HCT116 (cell line): ENCODE results near the gene USP30. TPM values are rescaled to one million over a fixed set of nuclear protein-coding genes. Genes with fewer than 3 reads are reported as not detected.

Experiments
- ATAC-seq: fragments of 200-7000 bp; cut with Tn5 transposase; 2 replicates; pipeline ENCODE4 v1.9.1; 2020; ENCODE audit warnings: mild to moderate bottlenecking, moderate library complexity
- BruUV-seq: library from RNA; stranded (reverse); fragments of 400-500 nt; replicated peaks from 2 replicates; lab custom pipeline; 2021; lab: Mats Ljungman, UMichigan
- CTCF ChIA-PET: fragments of 300-600 bp; sonication (Branson Sonifier 250); formaldehyde crosslinking; loops from one replicate; lab custom pipeline; 2021; ENCODE audit warnings: antibody characterized with exemption; lab: Charles Lee
- POLR2A ChIA-PET: fragments of 300-600, 350-600 bp; sonication (Branson Sonifier 250); formaldehyde crosslinking; loops from one replicate; lab custom pipeline; 2021; ENCODE audit warnings: antibody characterized with exemption; lab: Charles Lee
- RAD21 ChIA-PET, 2 experiments: fragments of 300-600 bp; sonication (Branson Sonifier 250); formaldehyde crosslinking; loops; one replicate each; lab custom pipeline; 2023; ENCODE audit warnings: low total read pairs in 2 of 2; ENCODE audit not compliant: uncharacterized antibody in 2 of 2, unreplicated experiment in 2 of 2, low non-redundant PET in 1 of 2; lab: Charles Lee
- DNase-seq: peaks from one replicate; pipeline ENCODE4 v3.0.0-alpha.2; 2010; ENCODE audit warnings: low read depth, low spot score
- H2AFZ ChIP-seq: fragments of 200-600 bp; shearing (Covaris generic), sonication (generic); 2 replicates; pipeline ENCODE4 v1.6.1; 2017; ENCODE audit warnings: low read depth, mixed run types, mixed read lengths, antibody characterized with exemption, low read length; ENCODE audit not compliant: poor library complexity, severe bottlenecking
- H3K27ac ChIP-seq: 2 replicates; pipeline ENCODE4 v1.5.1; 2012; ENCODE audit warnings: low read depth, low read length
- H3K27me3 ChIP-seq: fragments of 200-600 bp; sonication (generic); 2 replicates; pipeline ENCODE4 v1.6.1; 2016; ENCODE audit warnings: mixed run types, low read length, mixed read lengths; ENCODE audit not compliant: insufficient read depth
- H3K36me3 ChIP-seq, 2 experiments: fragments of 200-500 bp in 1 of 2; fragments of 200-600 bp in 1 of 2; sonication (Bioruptor generic) in 1 of 2; sonication (generic) in 1 of 2; 2 replicates each; pipeline versions ENCODE4 v1.5.1 to v1.6.1; 2014 to 2016; ENCODE audit warnings: low read length in 2 of 2, inconsistent platforms in 1 of 2, mixed read lengths in 1 of 2, mixed run types in 1 of 2; ENCODE audit not compliant: insufficient read depth in 2 of 2, control insufficient read depth in 1 of 2
- H3K4me1 ChIP-seq, 2 experiments: fragments of 200-600 bp in 1 of 2; sonication (generic) in 1 of 2; 2 replicates each; pipeline versions ENCODE4 v1.5.1 to v1.6.1; 2012 to 2017; ENCODE audit warnings: low read length in 2 of 2, inconsistent platforms in 1 of 2, mild to moderate bottlenecking in 1 of 2, mixed read lengths in 1 of 2, mixed run types in 1 of 2, moderate library complexity in 1 of 2; ENCODE audit not compliant: insufficient read depth in 2 of 2, control insufficient read depth in 1 of 2
- H3K4me2 ChIP-seq: fragments of 200-600 bp; sonication (generic); 2 replicates; pipeline ENCODE4 v1.6.1; 2017; ENCODE audit warnings: mixed run types, low read length, mixed read lengths
- H3K4me3 ChIP-seq, 2 experiments: fragments of 200-600 bp in 1 of 2; sonication (generic) in 1 of 2; replicated peaks in 1 of 2; 2 replicates each; pipeline ENCODE4 v1.5.1; 2011 to 2016; ENCODE audit warnings: low read length in 2 of 2, control low read depth in 1 of 2, low read depth in 1 of 2, mild to moderate bottlenecking in 1 of 2, mixed read lengths in 1 of 2, mixed run types in 1 of 2
- H3K79me2 ChIP-seq: fragments of 200-600 bp; sonication (generic); 2 replicates; pipeline ENCODE4 v1.6.1; 2017; ENCODE audit warnings: mild to moderate bottlenecking, mixed run types, low read length, moderate library complexity, mixed read lengths; ENCODE audit not compliant: insufficient read depth
- H3K9ac ChIP-seq: fragments of 200-600 bp; sonication (generic); 2 replicates; pipeline ENCODE4 v1.6.1; 2016; ENCODE audit warnings: low read length, mixed read lengths
- H3K9me2 ChIP-seq: fragments of 200-600 bp; sonication (generic), shearing (Covaris generic); 2 replicates; pipeline ENCODE4 v1.6.1; 2017; ENCODE audit warnings: mixed run types, mild to moderate bottlenecking, moderate library complexity; ENCODE audit not compliant: insufficient read depth
- H3K9me3 ChIP-seq, 2 experiments: fragments of 200-500 bp in 1 of 2; fragments of 200-600 bp in 1 of 2; sonication (Bioruptor generic) in 1 of 2; sonication (generic) in 1 of 2; 2 replicates each; pipeline ENCODE4 v1.6.1; 2014 to 2017; ENCODE audit warnings: low read length in 2 of 2, mixed read lengths in 2 of 2, inconsistent platforms in 1 of 2, low read depth in 1 of 2, mild to moderate bottlenecking in 1 of 2, mixed run types in 1 of 2, moderate library complexity in 1 of 2; ENCODE audit not compliant: control insufficient read depth in 1 of 2, insufficient read depth in 1 of 2
- H4K20me1 ChIP-seq: fragments of 200-600 bp; sonication (generic), shearing (Covaris generic); 2 replicates; pipeline ENCODE4 v1.6.1; 2017; ENCODE audit warnings: mixed run types, mild to moderate bottlenecking, moderate library complexity; ENCODE audit not compliant: insufficient read depth
- CBX3 ChIP-seq: IDR thresholded peaks from 2 replicates; pipeline ENCODE4 v1.6.1; 2012; ENCODE audit warnings: low read depth
- CEBPB ChIP-seq: IDR thresholded peaks from 2 replicates; pipeline ENCODE4 v1.6.1; 2012; ENCODE audit warnings: low read depth
- EGR1 ChIP-seq: IDR thresholded peaks from 2 replicates; pipeline ENCODE4 v1.6.1; 2012; ENCODE audit warnings: low read depth
- ELF1 ChIP-seq: IDR thresholded peaks from 2 replicates; pipeline ENCODE4 v1.6.1; 2012; ENCODE audit warnings: low read depth, borderline replicate concordance
- EZH2 ChIP-seq: fragments of 200-600 bp; sonication (generic); IDR thresholded peaks from 2 replicates; pipeline ENCODE4 v1.6.1; 2017; ENCODE audit warnings: antibody characterized with exemption, mixed run types
- EZH2phosphoT487 ChIP-seq: fragments of 200-600 bp; IDR thresholded peaks from 2 replicates; pipeline ENCODE4 v1.6.1; 2018; ENCODE audit warnings: antibody characterized with exemption, borderline replicate concordance
- FOSL1 ChIP-seq: IDR thresholded peaks from 2 replicates; pipeline ENCODE4 v1.6.1; 2012; ENCODE audit warnings: low read depth
- JUND ChIP-seq: IDR thresholded peaks from 2 replicates; pipeline ENCODE4 v1.6.1; 2012
- POLR2A ChIP-seq: IDR thresholded peaks from 2 replicates; pipeline ENCODE4 v1.7.0; 2011; ENCODE audit warnings: borderline replicate concordance; ENCODE audit not compliant: insufficient read depth, insufficient read length; ENCODE audit errors: extremely low read depth
- POLR2AphosphoS5 ChIP-seq: IDR thresholded peaks from 2 replicates; pipeline ENCODE4 v1.6.1; 2011; ENCODE audit warnings: mild to moderate bottlenecking, low read depth, low read length, moderate library complexity
- RAD21 ChIP-seq: IDR thresholded peaks from 2 replicates; pipeline ENCODE4 v1.6.1; 2012; ENCODE audit warnings: low read depth, mild to moderate bottlenecking
- SIN3A ChIP-seq: IDR thresholded peaks from 2 replicates; pipeline ENCODE4 v1.6.1; 2012; ENCODE audit warnings: low read depth
- SP1 ChIP-seq: IDR thresholded peaks from 2 replicates; pipeline ENCODE4 v1.6.1; 2012; ENCODE audit warnings: low read depth
- YY1 ChIP-seq: IDR thresholded peaks from 2 replicates; pipeline ENCODE4 v1.6.1; 2011; ENCODE audit warnings: low read length, low read depth, moderate library complexity, mild to moderate bottlenecking; ENCODE audit not compliant: insufficient replicate concordance; ENCODE audit errors: extremely low read depth
- ZFX ChIP-seq: fragments of 450-650 bp; IDR thresholded peaks from 2 replicates; pipeline ENCODE4 v1.6.1; 2017
- ZNF274 ChIP-seq: fragments of 200-500 bp; sonication (Bioruptor generic); IDR thresholded peaks from 2 replicates; pipeline ENCODE4 v1.6.1; 2014; ENCODE audit warnings: mild to moderate bottlenecking, low read depth, low read length, inconsistent platforms
- intact Hi-C: fragments of 100-400 bp; cut with micrococcal nuclease; formaldehyde crosslinking; loops from 2 replicates; pipeline ENCODE4 v1.10.0; 2022
- total RNA-seq: library from RNA; stranded (reverse); gene quantifications from one replicate; pipeline ENCODE4 v1.2.1, GENCODE V29; 2021; ENCODE audit not compliant: unreplicated experiment
- TF ChIP-seq, protein P1 (sequence below), 3 experiments: fragments of 200-600 bp in 1 of 3; sonication (generic) in 1 of 3; IDR thresholded peaks in 2 of 3; conservative IDR thresholded peaks in 1 of 3; 2 replicates each; pipeline ENCODE4 v1.5.1; 2012 to 2017; ENCODE audit warnings: low read depth in 2 of 3, low read length in 2 of 3, antibody characterized with exemption in 1 of 3, borderline replicate concordance in 1 of 3, control low read depth in 1 of 3, mild to moderate bottlenecking in 1 of 3, mixed read lengths in 1 of 3, mixed run types in 1 of 3, moderate library complexity in 1 of 3; ENCODE audit not compliant: insufficient read depth in 1 of 3
- TF ChIP-seq, protein P2 (sequence below): IDR thresholded peaks from 2 replicates; pipeline ENCODE4 v1.6.1; 2012; ENCODE audit warnings: low read depth

The USP30 gene
- total RNA-seq, 1 experiment from 2014 or later: 9.2 TPM

DNA sequence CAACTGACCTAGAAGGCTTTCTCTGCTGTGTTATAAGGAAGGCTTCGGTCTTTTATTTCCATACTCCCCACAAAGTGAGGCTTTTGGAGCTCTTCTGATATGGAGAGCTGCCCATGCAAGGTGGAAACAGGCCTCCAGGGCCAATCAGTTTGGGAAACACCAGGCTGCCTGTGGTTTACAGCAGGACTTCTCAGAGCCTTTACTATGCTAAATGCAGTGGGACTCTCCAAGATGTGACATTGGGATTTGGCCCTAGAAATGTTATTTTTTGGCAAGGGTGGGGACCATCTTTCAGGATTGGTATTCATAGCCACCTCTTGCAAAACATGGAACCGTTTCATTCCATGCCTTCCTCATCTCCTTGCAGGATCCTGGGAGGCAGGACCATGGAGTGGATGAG, 67.7 kb downstream of the USP30 start:
- ATAC-seq: no peak

More for the DNA sequence above, 67.7 kb downstream of the USP30 start:
- no peak for DNase-seq
- CTCF ChIA-PET: interaction anchor here (3.6 kb wide), 1 partner anchor 8 kb away, joined by 15 read pairs; no protein-coding TSS in a partner anchor
- Histone ChIP-seq H3K27ac (no peak overlapping the region), H4K20me1 (no peaks in the 10 kb centered on the region), H3K9me3 (no peaks in the 10 kb centered on the region), H3K9ac (no peak overlapping the region), H3K36me3 (no peaks in the 10 kb centered on the region), H3K9me2 (no peaks in the 10 kb centered on the region), H3K27me3 (no peaks in the 10 kb centered on the region), H2AFZ (no peak overlapping the region), H3K4me2 (no peak overlapping the region), H3K4me3 (no peak overlapping the region), H3K79me2 (no peaks in the 10 kb centered on the region), H3K4me1 (no peaks in the 10 kb centered on the region)
- TF ChIP-seq POLR2AphosphoS5 (no peak), ZNF274 (no peak), EZH2phosphoT487 (no peak), YY1 (no peak), RAD21 (no peak), EZH2 (no peak), CBX3 (no peak), POLR2A (no peak), FOSL1 (no peak), ZFX (no peak), CEBPB (no peak), EGR1 (no peak), ELF1 (no peak), SIN3A (no peak), SP1 (no peak), JUND (no peak)
- TF ChIP-seq, protein P1, sequence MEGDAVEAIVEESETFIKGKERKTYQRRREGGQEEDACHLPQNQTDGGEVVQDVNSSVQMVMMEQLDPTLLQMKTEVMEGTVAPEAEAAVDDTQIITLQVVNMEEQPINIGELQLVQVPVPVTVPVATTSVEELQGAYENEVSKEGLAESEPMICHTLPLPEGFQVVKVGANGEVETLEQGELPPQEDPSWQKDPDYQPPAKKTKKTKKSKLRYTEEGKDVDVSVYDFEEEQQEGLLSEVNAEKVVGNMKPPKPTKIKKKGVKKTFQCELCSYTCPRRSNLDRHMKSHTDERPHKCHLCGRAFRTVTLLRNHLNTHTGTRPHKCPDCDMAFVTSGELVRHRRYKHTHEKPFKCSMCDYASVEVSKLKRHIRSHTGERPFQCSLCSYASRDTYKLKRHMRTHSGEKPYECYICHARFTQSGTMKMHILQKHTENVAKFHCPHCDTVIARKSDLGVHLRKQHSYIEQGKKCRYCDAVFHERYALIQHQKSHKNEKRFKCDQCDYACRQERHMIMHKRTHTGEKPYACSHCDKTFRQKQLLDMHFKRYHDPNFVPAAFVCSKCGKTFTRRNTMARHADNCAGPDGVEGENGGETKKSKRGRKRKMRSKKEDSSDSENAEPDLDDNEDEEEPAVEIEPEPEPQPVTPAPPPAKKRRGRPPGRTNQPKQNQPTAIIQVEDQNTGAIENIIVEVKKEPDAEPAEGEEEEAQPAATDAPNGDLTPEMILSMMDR (IDR thresholded peaks at IDR 0.05 in 2 of 3, conservative IDR thresholded peaks at IDR 0.05 in 1 of 3; ENCODE audit: borderline replicate concordance in 1 of 3, insufficient read depth in 1 of 3, low read depth in 2 of 3, low read length in 2 of 3): no peak
- TF ChIP-seq, protein P2, sequence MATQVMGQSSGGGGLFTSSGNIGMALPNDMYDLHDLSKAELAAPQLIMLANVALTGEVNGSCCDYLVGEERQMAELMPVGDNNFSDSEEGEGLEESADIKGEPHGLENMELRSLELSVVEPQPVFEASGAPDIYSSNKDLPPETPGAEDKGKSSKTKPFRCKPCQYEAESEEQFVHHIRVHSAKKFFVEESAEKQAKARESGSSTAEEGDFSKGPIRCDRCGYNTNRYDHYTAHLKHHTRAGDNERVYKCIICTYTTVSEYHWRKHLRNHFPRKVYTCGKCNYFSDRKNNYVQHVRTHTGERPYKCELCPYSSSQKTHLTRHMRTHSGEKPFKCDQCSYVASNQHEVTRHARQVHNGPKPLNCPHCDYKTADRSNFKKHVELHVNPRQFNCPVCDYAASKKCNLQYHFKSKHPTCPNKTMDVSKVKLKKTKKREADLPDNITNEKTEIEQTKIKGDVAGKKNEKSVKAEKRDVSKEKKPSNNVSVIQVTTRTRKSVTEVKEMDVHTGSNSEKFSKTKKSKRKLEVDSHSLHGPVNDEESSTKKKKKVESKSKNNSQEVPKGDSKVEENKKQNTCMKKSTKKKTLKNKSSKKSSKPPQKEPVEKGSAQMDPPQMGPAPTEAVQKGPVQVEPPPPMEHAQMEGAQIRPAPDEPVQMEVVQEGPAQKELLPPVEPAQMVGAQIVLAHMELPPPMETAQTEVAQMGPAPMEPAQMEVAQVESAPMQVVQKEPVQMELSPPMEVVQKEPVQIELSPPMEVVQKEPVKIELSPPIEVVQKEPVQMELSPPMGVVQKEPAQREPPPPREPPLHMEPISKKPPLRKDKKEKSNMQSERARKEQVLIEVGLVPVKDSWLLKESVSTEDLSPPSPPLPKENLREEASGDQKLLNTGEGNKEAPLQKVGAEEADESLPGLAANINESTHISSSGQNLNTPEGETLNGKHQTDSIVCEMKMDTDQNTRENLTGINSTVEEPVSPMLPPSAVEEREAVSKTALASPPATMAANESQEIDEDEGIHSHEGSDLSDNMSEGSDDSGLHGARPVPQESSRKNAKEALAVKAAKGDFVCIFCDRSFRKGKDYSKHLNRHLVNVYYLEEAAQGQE: no peak
- POLR2A ChIA-PET: no interaction called here
- RAD21 ChIA-PET: no interaction called here
- BruUV-seq: no TSS peak
- intact Hi-C loops: no loop called here
